Esophagus muscularis mucosa (tissue), 4 donors: ENCODE data around the gene TRIM16. TPM values are rescaled to one million over a fixed set of nuclear protein-coding genes. Genes with fewer than 3 reads are reported as not detected.
"Not testable (repeated sequence)": the region's sequence is repeated elsewhere in the genome, so short reads cannot be mapped to it uniquely, and the experiment has no call there.

Source experiments
- DNase-seq: peaks from one replicate; pipeline ENCODE4 v3.0.0-alpha.2; 2017; ENCODE audit errors: extremely low spot score
- H3K27ac ChIP-seq, 4 donors: fragments of 200-600 bp; sonication (generic); replicated peaks in 1 of 4; 1 replicate in 3 of 4; 2 replicates in 1 of 4; pipeline ENCODE4 v1.5.1; 2016 to 2019; ENCODE audit warnings: mild to moderate bottlenecking in 1 of 4
- H3K27me3 ChIP-seq, 4 donors: fragments of 200-600 bp; sonication (generic); one replicate each; pipeline versions ENCODE4 v1.5.1 to v1.6.0; 2016 to 2019
- H3K36me3 ChIP-seq, 4 donors: fragments of 200-600 bp; sonication (generic); one replicate each; pipeline ENCODE4 v1.5.1; 2016 to 2019
- H3K4me1 ChIP-seq, 4 donors: fragments of 200-600 bp; sonication (generic); one replicate each; pipeline ENCODE4 v1.5.1; 2016 to 2019
- H3K4me3 ChIP-seq, 4 donors: fragments of 200-600 bp; sonication (generic); 1 replicate in 2 of 4; 2 replicates in 2 of 4; pipeline ENCODE4 v1.5.1; 2016 to 2019; ENCODE audit warnings: mild to moderate bottlenecking in 4 of 4, moderate library complexity in 1 of 4
- H3K9me3 ChIP-seq, 4 donors: fragments of 200-600 bp; sonication (generic); 1 replicate in 3 of 4; 2 replicates in 1 of 4; pipeline ENCODE4 v1.5.1; 2016 to 2019
- CTCF ChIP-seq, 3 experiments: fragments of 200-600 bp in 2 of 3; fragments of 450-650 bp in 1 of 3; sonication (generic) in 2 of 3; IDR thresholded peaks; one replicate each; pipeline ENCODE4 v1.5.1; 2017 to 2019; ENCODE audit warnings: antibody characterized with exemption in 3 of 3, mild to moderate bottlenecking in 2 of 3, moderate library complexity in 1 of 3
- POLR2A ChIP-seq: fragments of 450-650 bp; IDR thresholded peaks from one replicate; pipeline ENCODE4 v1.6.1; 2017; ENCODE audit warnings: antibody characterized with exemption, moderate library complexity, mild to moderate bottlenecking, low read depth
- POLR2AphosphoS5 ChIP-seq, 2 donors: sonication (generic); formaldehyde crosslinking; IDR thresholded peaks; one replicate each; pipeline ENCODE4 v1.6.1; 2017; ENCODE audit warnings: antibody characterized with exemption in 2 of 2
- WGBS: methylation state at CpG from one replicate; pipeline ENCODE4 v1.1.5; 2018; 5-methylcytosine and 5-hydroxymethylcytosine counted together
- intact Hi-C: fragments of 100-400 bp; cut with DNase I; formaldehyde crosslinking; loops from one replicate; pipeline ENCODE4 v1.15.1; 2023
- total RNA-seq, 4 donors: library from RNA; depleted of rRNA; stranded (reverse); fragments of >200 nt; gene quantifications; one replicate each; pipeline versions ENCODE4 v1.1.0 to v1.2.1, GENCODE V29; 2016

Gene TRIM16
- total RNA-seq, 4 donors from 2014 or later: 23.2 to 42.0 (median 30.4) TPM

DNA sequence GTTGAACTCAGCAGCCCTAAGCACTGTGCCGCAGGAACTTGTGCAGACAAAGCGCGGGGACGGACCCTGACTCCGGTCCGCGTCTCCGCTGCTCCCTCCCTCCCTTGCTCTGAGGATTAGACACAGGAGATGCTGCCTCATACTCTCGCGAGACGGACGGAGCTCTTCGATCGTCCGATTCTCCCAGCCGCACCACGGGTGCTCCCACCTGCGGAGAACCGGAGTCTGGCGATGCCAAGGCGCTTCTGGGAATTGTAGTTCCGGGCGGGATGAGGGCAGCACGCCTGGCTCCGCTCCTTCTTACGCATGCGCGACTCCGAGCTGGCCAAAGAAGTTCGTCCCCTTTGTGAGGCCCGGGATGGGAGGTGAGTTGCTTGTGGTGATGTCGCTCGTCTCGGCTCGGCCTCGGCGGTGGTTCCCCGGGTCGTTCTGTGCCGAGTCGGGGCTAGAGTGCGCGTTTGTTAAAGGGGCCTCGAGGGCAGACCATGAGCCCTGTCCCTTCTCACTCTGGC, 15.4 kb upstream of the TRIM16 start, which contains the start of gene ZNF286A:
Gene ZNF286A (plus strand): TSS at position 340 of the 512 bp plus-strand sequence. CDS start 578 bp downstream, outside the sequence.
- TF ChIP-seq POLR2A (peak; percentile 47), POLR2AphosphoS5 (IDR thresholded peaks at IDR 0.05) (peak; percentile 90 to 91)
- WGBS: 0% methylated on average over 9 of the region's 44 CpGs
- H3K27me3 ChIP-seq, H3K4me1 ChIP-seq, H3K36me3 ChIP-seq, H3K9me3 ChIP-seq, intact Hi-C loops: not testable (repeated sequence)
- peak within 1 kb of the TSS; percentile 63 to 78 (median 70) for H3K27ac ChIP-seq
- DNase-seq: peak; percentile 100
- peak within 1 kb of the TSS; percentile 57 to 70 (median 60) for H3K4me3 ChIP-seq

DNA sequence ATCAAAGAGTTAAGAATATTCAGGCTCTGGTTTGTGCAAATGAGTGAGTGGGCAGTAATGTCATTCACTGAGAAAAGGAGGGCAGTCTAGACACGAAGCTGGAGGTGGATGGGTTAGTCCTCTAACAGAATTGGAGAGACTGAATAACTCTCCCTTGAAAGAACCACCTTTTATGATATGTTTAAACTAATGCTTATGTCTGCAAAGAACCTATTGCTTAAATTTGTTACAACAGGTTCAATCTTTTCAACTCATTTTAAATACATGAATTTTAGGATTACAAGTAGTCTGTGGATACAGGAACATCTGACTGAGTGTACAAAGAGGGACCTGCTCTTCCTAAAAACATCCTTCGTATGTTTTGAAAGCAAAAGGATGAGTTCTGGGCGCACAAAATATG, 14.9 kb upstream of the TRIM16 start:
- intact Hi-C loops, H3K36me3 ChIP-seq, H3K27me3 ChIP-seq, H3K4me1 ChIP-seq, H3K9me3 ChIP-seq, DNase-seq: not testable (repeated sequence)
- Histone ChIP-seq H3K27ac (peak overlapping the region; percentile 63 to 78 (median 70)), H3K4me3 (peak overlapping the region; percentile 57 to 70 (median 60))
- 7% methylated on average over 1 of the region's 3 CpGs for WGBS

DNA sequence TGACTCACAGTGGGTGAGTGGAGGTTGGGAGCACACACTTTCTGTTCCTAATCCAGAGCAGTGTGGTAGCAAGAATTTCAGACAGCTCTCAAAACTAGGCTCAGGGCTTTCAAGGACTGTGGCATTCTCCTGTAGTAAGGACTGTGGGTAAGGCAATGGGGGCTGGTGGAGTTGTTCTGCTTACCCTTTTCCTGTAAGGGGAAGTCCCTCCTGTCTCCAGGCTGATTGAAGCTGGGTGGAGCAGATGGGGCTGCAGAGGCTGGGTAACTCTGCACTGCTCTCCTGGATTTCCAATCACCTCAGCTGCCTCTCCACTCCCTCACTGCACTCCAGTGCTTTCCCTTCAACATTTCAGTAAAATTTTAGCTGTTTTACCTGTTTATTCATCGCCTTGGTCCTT, 3.4 kb upstream of the TRIM16 start:
- H3K4me3 ChIP-seq, H3K36me3 ChIP-seq, H3K27me3 ChIP-seq, intact Hi-C loops, DNase-seq, H3K27ac ChIP-seq, H3K9me3 ChIP-seq, H3K4me1 ChIP-seq: not testable (repeated sequence)
- 100% methylated on average over 1 of the region's 1 CpG for WGBS

DNA sequence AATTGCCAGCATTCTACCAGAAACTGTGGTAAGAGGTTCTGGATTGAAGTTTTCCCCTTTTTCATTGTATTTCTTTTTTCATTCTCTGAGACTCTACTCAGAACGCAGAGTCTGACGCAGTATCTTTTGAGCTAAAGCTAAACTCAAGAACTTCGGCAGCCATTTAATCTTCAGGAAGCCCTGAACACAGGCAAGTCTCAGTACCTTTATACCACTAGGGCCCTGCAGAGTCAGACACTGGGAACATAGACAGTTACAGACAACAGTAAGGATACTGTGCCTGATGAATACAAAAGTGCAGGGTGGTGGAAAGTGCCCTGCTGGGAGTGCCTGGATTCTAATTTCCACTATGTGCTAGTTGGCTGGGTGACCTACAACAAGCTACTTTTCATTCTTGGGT, 976 bp downstream of the TRIM16 start:
- DNase-seq, intact Hi-C loops, H3K27me3 ChIP-seq, H3K4me1 ChIP-seq, H3K27ac ChIP-seq, H3K36me3 ChIP-seq, H3K4me3 ChIP-seq, H3K9me3 ChIP-seq: not testable (repeated sequence)
- 96% methylated on average over 3 of the region's 3 CpGs for WGBS

- H3K36me3 ChIP-seq, intact Hi-C loops, H3K27ac ChIP-seq, H3K4me3 ChIP-seq, DNase-seq, H3K27me3 ChIP-seq, H3K4me1 ChIP-seq, H3K9me3 ChIP-seq: not testable (repeated sequence)
- 91% methylated on average over 6 of the region's 6 CpGs for WGBS
Observed at GRCh38 chr17:15675991-15676390, 8.1 kb downstream of the TRIM16 start.

GRCh38 chr17:15674640-15675039, 9.5 kb downstream of the TRIM16 start:
- H3K27me3 ChIP-seq, H3K9me3 ChIP-seq, H3K4me1 ChIP-seq, H3K27ac ChIP-seq, H3K36me3 ChIP-seq, intact Hi-C loops, H3K4me3 ChIP-seq, DNase-seq: not testable (repeated sequence)
- WGBS: 70% methylated on average over 1 of the region's 1 CpG

DNA sequence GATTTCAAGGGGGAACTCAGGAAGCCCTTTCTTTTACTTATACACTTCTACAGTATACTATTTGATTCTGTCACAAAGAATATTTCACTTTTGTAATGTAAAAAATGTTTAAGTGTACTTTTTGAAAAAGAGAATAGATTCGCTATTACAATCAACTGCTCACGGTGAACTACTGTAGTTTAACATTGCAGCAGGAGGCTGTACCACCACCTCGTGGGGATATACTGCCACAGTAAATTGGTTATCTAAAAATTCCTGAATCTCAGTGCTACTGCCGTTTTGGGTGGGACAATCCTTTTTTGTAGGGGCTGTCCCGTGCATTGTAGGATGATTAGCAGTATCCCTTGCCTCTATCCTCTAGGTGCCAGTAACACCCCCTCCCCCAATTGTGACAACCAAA, 14.6 kb downstream of the TRIM16 start:
- H3K4me3 ChIP-seq, H3K27ac ChIP-seq, H3K27me3 ChIP-seq, intact Hi-C loops, H3K9me3 ChIP-seq, DNase-seq, H3K4me1 ChIP-seq, H3K36me3 ChIP-seq: not testable (repeated sequence)
- WGBS: 62% methylated on average over 5 of the region's 5 CpGs
- TF ChIP-seq CTCF (IDR thresholded peaks at IDR 0.05): peak in 1 of 3 experiments; percentile 7

DNA sequence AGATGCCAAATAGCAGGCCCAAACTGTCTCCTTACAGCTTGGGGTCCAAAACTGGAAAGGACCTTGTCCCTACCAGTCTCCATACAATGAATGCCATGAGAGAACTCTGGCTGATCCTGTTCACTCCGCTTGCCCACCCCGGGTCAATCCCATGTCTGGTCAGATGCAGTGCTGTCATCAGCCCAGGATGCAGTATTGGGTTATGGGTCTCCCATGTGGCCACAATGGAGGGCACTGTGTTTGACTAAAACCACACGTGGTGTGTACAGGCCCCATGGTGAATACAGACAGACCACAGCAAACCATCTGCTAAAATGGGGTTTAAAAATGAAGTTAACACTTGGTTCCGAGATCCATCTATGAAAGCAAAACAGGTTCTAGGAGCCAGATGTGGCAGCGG, 20.4 kb downstream of the TRIM16 start:
- Histone ChIP-seq H3K9me3 (no peaks in the 10 kb centered on the region), H3K27me3 (no peaks in the 10 kb centered on the region), H3K4me1 (peaks cover 0 to 13% (median 0%) of the 10 kb centered on the region in 4 donors), H3K4me3 (no peak overlapping the region), H3K36me3 (peaks cover 0 to 10% (median 0%) of the 10 kb centered on the region in 4 donors), H3K27ac (no peak overlapping the region)
- 96% methylated on average over 4 of the region's 5 CpGs for WGBS
- TF ChIP-seq POLR2AphosphoS5 (IDR thresholded peaks at IDR 0.05): no peak
- TF ChIP-seq CTCF (IDR thresholded peaks at IDR 0.05): no peak
- intact Hi-C loops: no loop called here
- DNase-seq: no peak
